ENCODE measurements around the gene SHD. TPM values are rescaled to one million over a fixed set of nuclear protein-coding genes. Genes with fewer than 3 reads are reported as not detected.
"Not testable (repeated sequence)": the region's sequence is repeated elsewhere in the genome, so short reads cannot be mapped to it uniquely, and the experiment has no call there.

SHD gene
- total RNA-seq, 2 donors from 2014 or later = not detected

DNA sequence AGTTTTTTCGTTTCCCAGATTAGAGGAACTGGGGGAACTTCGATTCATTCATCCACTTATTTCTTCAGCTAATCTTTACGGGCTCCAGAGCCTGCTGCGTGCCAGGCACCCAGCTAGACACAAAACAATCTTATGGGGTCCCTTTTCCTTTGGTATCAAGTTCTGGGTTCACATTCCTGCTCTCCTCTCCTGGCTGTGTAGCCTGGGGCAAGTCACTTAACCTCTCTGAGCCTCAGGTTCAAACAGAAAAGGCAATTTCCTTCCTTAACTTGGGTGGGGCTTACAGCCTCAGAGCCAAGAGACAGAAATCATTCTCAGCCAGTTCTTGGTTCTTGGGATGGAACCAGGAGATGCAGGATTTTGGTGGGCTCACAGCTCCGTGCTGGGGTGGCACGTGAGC is 5.9 kb downstream of the SHD start:
- H3K9me3 Mint-ChIP-seq = no peaks in the 10 kb centered on the region
- ATAC-seq = no peak
- DNase-seq (ENCODE audit: low spot score in 2 of 2) = no peak
- no peak overlapping the region for H3K27ac Mint-ChIP-seq
- peaks cover 0 to under 1% of the 10 kb centered on the region in 2 donors for H3K36me3 Mint-ChIP-seq

DNA sequence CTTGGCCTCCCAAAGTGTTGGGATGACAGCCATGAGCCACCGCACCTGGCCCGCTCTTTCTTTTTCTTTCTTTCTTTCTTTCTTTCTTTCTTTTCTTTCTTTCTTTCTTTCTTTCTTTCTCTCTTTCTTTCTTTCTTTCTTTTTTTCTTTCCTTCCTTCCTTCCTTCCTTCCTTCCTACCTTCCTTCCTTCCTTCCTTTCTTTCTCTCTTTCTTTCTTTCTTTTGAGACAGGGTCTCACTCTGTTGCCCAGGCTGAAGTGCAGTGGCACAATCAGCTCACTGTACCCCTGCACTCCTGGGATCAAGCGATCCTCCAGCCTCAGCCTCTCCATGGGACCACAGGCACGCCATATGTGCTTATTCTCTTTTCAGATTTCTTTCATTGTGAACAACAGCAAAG is 7.1 kb downstream of the SHD start:
- ATAC-seq, H3K36me3 Mint-ChIP-seq: not testable (repeated sequence)

DNA sequence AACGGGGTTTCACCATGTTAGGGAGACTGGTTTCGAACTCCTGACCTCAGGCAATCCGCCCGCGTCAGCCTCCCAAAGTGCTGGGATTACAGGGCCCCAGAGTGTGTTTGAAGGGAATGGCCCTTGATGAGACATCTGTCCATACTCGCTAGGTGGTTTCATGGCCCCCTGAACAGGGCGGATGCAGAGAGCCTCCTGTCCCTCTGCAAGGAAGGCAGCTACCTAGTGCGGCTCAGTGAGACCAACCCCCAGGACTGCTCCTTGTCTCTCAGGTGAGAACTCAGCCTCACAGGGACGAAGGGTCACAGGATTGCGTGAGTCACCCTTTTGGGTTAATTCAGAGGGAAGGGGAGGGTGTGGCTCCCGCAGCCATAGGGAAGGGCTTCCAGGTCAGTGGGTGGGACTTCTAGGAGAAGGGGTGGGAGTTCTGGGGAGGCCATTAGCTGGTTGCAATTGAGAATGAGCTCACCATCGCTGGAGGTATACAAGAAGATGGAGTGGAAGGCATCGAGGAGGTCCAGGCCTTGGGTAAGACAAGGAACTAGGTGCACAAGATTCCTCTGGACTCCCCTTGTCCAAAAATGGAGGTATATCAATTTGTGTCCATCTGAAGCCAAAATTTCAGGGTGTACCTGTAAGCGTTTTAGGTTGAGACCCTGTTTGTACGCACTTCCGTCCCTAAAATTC is 9.2 kb downstream of the SHD start:
- no peak for ATAC-seq

More for the DNA sequence above, 7.1 kb downstream of the SHD start:
- H3K9me3 Mint-ChIP-seq; H3K27ac Mint-ChIP-seq; DNase-seq (ENCODE audit: low spot score in 2 of 2): not testable (repeated sequence)

GRCh38 chr19:4291184-4291732 is 12.2 kb downstream of the SHD start:
- ATAC-seq (no peak), DNase-seq (ENCODE audit: low spot score in 2 of 2) (no peak)
- H3K9me3 Mint-ChIP-seq = no peaks in the 10 kb centered on the region
- no peaks in the 10 kb centered on the region for H3K36me3 Mint-ChIP-seq
- peak overlapping the region; percentile 30 to 50 for H3K27ac Mint-ChIP-seq

More for the DNA sequence above, 9.2 kb downstream of the SHD start:
- DNase-seq (ENCODE audit: low spot score in 2 of 2) = no peak
- H3K9me3 Mint-ChIP-seq = no peaks in the 10 kb centered on the region
- H3K36me3 Mint-ChIP-seq = no peaks in the 10 kb centered on the region
- peak overlapping the region in 1 of 2 donors; percentile 65 for H3K27ac Mint-ChIP-seq

DNA sequence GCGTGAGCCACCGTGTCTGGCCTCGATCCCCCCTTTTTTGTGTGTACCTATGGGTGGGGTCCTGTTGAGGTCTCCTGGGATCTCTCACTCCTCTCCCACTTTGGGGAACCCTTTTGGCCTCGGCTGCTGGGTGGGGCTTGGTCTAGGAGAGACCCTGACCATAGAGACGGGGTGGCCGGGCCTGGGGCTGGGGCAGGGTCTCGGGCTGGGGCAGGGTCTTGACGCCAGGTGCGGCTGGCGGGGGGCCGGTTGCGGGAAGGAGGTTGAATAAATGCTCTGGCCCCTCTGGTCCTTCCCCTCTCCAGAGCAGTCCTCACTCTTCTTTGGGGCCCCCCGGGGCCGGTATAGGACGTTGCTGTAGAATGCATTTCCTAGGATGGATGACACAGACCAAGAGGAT is 13.4 kb downstream of the SHD start:
- Mint-ChIP-seq H3K9me3 (no peaks in the 10 kb centered on the region), H3K27ac (no peak overlapping the region), H3K36me3 (no peaks in the 10 kb centered on the region)
- DNase-seq (ENCODE audit: low spot score in 2 of 2) (no peak), ATAC-seq (no peak)

- no peak overlapping the region for H3K27ac Mint-ChIP-seq
- DNase-seq (ENCODE audit: low spot score in 2 of 2) (no peak), ATAC-seq (no peak)
- H3K36me3 Mint-ChIP-seq = no peaks in the 10 kb centered on the region
- no peaks in the 10 kb centered on the region for H3K9me3 Mint-ChIP-seq
Measured at GRCh38 chr19:4294389-4294788, 15.3 kb downstream of the SHD start.

GRCh38 chr19:4295972-4296771 is 17.1 kb downstream of the SHD start:
- peaks cover 0 to 5% of the 10 kb centered on the region in 2 donors for H3K36me3 Mint-ChIP-seq
- ATAC-seq = no peak
- no peak for DNase-seq (ENCODE audit: low spot score in 2 of 2)
- no peak overlapping the region for H3K27ac Mint-ChIP-seq
- no peaks in the 10 kb centered on the region for H3K9me3 Mint-ChIP-seq

- peak overlapping the region; percentile 8 to 82 for H3K27ac Mint-ChIP-seq
- no peaks in the 10 kb centered on the region for H3K9me3 Mint-ChIP-seq
- peaks cover 0 to 5% of the 10 kb centered on the region in 2 donors for H3K36me3 Mint-ChIP-seq
- DNase-seq (ENCODE audit: low spot score in 2 of 2) = peak in 1 of 2 donors; percentile 28
- peak; percentile 76 to 90 for ATAC-seq
Measured at GRCh38 chr19:4297901-4298809, 19.1 kb downstream of the SHD start.

GRCh38 chr19:4298810-4299550 is 19.9 kb downstream of the SHD start:
- Mint-ChIP-seq H3K36me3 (peaks cover 0 to 5% of the 10 kb centered on the region in 2 donors), H3K27ac (peak overlapping the region; percentile 8 to 82), H3K9me3 (no peaks in the 10 kb centered on the region)
- no peak for DNase-seq (ENCODE audit: low spot score in 2 of 2)
- peak; percentile 4 to 47 for ATAC-seq

DNA sequence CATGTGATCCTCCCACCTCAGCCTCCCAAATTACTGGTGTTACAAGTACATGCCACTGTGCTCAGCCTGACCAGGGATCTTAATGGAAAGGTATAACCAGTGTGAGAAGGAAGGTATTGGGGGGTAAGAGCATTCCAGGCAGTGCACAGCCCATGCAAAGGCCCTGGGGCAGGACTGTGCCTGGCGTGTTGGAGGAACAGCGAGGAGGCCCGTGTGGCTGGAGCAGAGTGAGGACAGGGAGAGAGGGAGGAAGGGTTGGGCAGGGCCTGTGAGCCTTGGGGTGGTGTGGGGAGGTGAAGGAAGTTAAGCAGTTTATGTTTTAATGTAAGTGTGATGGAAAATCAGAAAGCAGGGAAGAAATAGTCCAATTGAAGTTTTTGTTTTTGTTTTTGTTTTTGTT is 21.5 kb downstream of the SHD start:
- ATAC-seq = no peak
- Mint-ChIP-seq H3K36me3 (peaks cover 0 to 5% of the 10 kb centered on the region in 2 donors), H3K27ac (peak overlapping the region in 1 of 2 donors; percentile 65), H3K9me3 (no peaks in the 10 kb centered on the region)
- DNase-seq (ENCODE audit: low spot score in 2 of 2) = no peak

DNA sequence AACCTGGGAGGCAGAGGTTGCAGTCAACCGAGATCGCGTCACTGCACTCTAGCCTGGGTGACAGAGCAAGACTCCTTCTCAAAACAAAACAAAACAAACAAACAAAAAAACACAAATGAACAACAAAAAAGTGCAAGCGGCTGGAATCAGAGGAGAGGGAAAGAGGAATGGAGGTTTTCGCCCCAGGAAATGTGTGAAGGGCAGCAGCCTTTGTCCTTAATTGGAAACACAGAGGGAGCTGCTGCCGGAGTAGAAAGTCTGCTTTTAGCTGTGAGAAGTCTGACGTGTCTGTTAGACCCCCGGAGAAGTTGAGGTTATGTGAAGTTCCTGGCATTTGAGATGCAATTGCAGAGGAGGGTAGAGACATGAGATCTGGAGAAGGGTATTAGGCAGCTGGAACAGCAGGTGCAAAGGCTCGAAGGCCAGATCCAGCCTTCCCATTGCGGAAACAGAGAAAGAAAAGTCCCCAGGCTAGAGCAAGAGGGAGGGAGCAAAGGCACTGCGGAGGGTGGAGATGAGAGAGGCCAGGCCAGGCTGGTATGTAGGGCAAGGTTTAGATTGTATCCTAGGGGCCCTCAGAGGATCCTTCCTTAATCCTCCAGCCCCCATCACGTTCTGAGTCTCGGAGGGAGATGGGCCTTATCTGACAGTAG is 22.6 kb downstream of the SHD start:
- DNase-seq (ENCODE audit: low spot score in 2 of 2) = no peak
- Mint-ChIP-seq H3K9me3 (no peaks in the 10 kb centered on the region), H3K27ac (peak overlapping the region; percentile 77 to 92), H3K36me3 (peaks cover 0 to 5% of the 10 kb centered on the region in 2 donors)
- ATAC-seq = peak; percentile 17

DNA sequence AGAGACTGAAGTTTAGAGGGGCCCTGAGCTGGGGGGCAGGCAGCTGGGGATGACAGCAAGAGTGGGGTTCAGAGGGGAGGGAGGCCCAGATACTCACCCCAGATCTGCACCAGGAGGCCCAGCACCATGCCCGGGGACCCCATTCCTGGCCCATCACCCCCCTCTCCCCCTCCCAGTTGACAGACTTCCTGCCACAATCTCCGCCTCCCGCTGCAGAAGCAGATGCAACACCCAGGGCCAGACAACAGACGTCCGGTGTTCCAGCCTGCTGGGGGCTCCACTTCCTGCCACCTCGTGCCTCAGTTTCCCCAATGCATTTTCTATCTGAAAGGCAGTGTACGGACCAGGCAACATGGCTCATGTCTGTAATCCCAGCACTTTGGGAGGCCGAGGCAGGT is 23.2 kb downstream of the SHD start, which contains the start of gene TMIGD2:
TMIGD2 (minus strand) TSS at position 147 of the 398 bp plus-strand sequence; CDS start at position 143, 4 bp downstream.
- Mint-ChIP-seq H3K27ac (peak within 1 kb of the TSS; percentile 77 to 92), H3K9me3 (no peaks in the 10 kb centered on the region), H3K36me3 (peaks cover 0 to 5% of the 10 kb centered on the region in 2 donors)
- peak; percentile 2 to 4 for ATAC-seq
- peak in 1 of 2 donors; percentile 39 for DNase-seq (ENCODE audit: low spot score in 2 of 2)

DNA sequence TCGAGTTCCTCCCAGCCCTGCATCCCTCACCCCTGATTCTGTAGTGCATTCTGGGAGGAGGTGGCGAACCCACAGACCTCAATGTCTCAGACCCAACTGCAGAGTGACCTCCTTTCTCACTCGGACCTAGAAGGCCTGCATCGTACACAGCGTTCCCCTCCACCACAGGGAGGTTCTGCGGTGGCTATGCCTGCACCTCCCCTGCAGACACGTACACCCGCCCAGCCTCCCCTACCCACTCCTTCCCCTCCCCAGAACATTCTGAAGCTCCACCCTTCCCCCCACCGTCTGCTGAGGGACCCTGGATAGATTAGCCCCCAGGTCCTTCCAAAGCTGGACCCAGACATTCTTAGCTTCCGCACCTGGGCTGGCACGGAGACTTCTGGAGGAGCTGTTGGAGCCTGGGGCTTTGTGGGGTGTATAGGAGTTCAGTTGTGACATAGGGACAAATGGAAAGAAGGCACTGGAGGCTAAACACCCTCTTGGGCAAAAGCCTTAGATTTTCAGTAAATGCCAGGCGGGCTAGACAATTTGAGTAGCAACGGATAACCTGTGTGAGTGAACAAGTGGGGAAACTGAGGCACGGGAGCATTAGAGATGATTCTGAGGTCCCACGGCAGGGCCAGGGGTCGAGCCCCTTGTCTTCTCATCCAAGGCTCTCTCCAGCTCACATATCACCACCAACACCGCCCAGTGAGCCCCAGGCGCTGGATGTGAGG is 24.9 kb downstream of the SHD start:
- Mint-ChIP-seq H3K9me3 (no peaks in the 10 kb centered on the region), H3K27ac (peak overlapping the region in 1 of 2 donors; percentile 13), H3K36me3 (peaks cover 0 to 5% of the 10 kb centered on the region in 2 donors)
- DNase-seq (ENCODE audit: low spot score in 2 of 2) (no peak), ATAC-seq (peak; percentile 10 to 49)

GRCh38 chr19:4304538-4305256 is 25.6 kb downstream of the SHD start, which contains the start of gene FSD1:
Gene FSD1 (plus strand): TSS chr19:4304598. CDS start chr19:4304747, 149 bp downstream.
- H3K27ac Mint-ChIP-seq = peak within 1 kb of the TSS in 1 of 2 donors; percentile 45
- peaks cover 0 to 5% of the 10 kb centered on the region in 2 donors for H3K36me3 Mint-ChIP-seq
- peak; percentile 75 to 93 for DNase-seq (ENCODE audit: low spot score in 2 of 2)
- peak; percentile 82 to 86 for ATAC-seq
- no peaks in the 10 kb centered on the region for H3K9me3 Mint-ChIP-seq
